Islet precursor cell (in vitro differentiated cells): ENCODE results near the gene TMEM183A.

Experiments
- DNase-seq: peaks from one replicate; pipeline ENCODE4 v3.0.0-alpha.2; 2018

The TMEM183A gene

GRCh38 chr1:203031467-203031866 is 24.3 kb downstream of the TMEM183A start:
- no peak for DNase-seq

DNA sequence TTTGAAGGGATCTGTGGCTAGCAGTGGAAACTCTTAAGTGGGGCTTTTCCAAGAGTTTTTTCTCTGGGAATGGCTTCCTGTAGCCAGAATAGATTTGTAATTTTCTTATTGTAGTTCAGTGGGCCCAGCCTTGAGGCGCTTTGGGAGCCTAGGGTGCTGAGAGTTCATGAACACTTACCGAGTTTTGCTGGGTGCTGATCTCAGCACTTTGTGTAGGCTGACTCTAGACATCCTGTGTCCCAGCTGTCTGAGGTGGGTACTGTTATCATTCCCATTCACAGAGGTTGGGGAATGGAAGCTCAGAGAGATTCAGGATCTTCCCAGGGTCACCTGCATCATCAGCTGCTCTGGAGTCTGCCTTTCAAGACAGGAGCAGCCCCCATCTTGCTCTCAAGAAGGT is 26.1 kb downstream of the TMEM183A start:
- DNase-seq, result no peak

DNA sequence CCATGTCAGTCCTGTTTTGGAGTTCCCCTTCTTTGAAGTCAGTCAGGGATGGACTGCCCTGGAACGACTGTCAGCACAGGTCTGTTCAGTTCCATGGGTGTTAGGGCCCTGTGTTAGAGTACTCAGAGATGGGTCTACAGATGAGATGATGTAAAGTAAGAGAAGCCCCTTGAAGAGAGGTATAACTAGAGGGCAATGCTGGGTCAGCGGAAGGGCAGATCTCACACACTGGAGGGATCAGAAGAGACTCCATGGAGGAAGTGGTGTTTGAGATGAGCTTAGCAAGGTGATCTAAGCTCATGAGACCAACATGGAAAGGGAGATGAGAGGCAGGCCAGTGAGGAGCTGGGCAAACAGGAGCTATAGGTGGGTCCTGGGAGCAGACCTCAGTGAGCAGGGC is 26.7 kb downstream of the TMEM183A start:
- DNase-seq, result no peak

GRCh38 chr1:203034422-203035110 is 27.4 kb downstream of the TMEM183A start:
- DNase-seq, result no peak

GRCh38 chr1:203035111-203036000 is 28.2 kb downstream of the TMEM183A start:
- no peak for DNase-seq

- DNase-seq, result no peak
Measured at GRCh38 chr1:203036135-203036534, 29.0 kb downstream of the TMEM183A start.

DNA sequence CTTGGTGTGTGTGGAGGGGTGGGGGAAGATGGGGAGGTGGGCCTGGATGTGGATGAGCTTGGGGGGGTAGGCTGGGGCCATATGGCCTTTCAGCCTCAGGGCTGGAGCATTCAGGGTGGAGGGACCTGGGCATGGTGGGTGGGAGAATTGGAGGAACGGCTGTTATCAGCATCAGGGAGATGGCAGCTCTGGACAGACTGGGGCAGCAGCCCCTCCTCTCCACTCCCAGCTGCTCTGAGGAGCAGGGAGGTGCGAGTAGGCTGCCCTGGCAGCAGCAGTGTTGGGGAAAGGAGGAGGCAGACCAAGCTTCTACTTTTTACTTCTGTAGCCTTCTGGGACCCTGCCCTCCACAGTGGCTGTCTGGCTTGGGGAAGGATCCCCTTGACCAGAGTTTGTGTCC is 29.4 kb downstream of the TMEM183A start:
- DNase-seq, result no peak

DNA sequence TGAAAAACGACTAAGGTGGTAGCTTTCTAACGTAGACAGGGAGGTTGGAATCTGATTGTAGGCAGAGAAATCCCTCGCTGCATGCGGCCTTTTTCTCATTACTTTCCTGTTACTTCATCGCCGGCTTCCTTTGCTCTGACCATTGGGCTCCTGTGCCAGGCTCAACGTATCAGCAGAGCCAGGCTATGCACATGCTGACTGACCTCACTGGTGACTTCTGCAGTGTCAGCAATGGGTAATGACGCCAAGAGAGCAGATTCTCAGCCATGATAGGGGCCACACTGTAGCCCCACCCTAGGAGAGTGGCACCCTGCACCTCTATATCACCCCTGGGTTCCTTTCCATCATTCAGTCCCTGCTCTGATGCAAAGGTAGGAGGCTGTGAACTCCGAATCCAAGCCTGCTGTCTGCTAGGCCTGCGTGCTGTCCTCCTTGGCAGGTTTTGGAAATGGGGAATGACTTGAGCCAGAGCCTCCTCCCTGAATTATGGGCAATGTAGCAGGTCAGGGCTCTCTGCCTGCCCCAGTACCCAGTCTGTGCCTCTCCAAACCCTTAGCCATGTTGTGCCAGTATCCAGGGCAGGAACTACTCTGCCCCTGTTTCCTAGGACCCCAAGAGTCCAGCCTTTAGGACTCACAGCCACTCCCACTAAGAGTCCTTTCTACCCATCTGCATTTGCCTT is 30.5 kb downstream of the TMEM183A start:
- DNase-seq, result no peak

- DNase-seq, result no peak
Measured at GRCh38 chr1:203038217-203038741, 31.1 kb downstream of the TMEM183A start.

DNA sequence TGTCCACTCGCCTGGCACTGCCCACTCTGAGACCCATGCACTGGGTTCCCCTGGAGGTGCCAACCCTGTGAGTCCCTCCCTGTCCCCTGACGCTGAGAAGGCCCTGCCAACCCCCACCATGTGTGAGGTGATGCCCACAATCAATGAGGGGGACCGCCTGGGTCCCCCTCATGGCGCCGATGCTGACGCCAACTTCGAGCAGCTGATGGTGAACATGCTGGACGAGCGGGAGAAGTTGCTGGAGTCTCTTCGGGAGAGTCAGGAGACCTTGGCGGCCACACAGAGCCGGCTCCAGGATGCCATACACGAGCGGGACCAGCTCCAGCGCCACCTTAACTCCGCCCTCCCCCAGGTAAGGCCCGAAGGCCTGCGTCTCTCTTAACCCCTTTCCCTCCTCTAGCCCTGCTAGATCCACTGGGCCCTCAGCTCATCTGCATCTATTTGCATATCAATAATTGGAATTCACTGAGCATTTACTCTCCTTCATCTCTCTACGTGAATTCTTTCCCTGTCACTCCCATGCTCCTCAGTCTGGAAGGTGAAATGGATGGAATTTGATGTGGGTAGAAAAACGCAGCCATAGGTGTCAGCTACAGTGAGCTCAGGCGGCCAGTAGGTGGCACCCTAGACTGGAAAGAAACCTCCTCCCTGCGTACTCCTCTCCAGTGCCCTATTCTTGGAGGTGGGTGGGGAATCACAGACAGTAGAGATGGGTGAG is 31.9 kb downstream of the TMEM183A start:
- peak; percentile 85 for DNase-seq

- peak; percentile 83 for DNase-seq
Measured at GRCh38 chr1:203039609-203040512, 32.7 kb downstream of the TMEM183A start.

DNA sequence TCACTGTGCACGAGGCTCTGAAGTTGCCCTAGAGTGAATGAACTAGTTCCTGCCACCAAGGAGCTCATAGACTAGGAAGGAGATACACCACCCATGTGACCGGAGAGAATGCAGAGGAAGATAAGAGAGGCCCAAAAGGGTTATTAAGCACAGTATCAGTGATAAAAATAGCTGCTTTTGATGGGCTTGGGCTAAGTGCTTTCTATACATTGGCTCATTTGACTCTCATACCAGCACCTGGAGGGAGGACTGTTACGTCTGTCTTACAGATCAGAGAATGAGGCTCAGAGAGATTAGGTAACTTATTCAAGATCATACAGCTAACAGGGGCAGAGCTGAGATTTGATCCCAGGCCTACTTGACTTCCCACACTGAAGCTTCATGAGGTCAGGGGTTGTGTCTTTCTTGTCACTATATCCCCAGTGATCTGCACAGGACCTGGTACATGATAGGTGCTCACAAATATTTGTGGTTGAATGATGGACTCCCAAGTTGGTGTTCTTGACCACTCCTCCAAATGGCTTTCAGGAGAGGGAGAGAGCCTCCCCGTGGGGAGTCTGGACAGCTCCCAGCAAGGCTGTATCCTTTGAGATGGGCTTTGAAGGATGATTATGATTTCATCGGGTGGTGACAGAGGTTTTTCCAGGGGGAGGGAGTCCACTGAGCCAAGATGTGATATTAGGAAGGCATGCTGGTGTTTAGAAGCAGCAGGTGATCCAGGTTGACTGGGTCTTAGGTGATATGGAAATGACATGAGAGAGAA is 33.5 kb downstream of the TMEM183A start:
- no peak for DNase-seq

GRCh38 chr1:203041351-203041932 is 34.3 kb downstream of the TMEM183A start:
- no peak for DNase-seq

GRCh38 chr1:203043830-203044545 is 36.8 kb downstream of the TMEM183A start:
- no peak for DNase-seq

DNA sequence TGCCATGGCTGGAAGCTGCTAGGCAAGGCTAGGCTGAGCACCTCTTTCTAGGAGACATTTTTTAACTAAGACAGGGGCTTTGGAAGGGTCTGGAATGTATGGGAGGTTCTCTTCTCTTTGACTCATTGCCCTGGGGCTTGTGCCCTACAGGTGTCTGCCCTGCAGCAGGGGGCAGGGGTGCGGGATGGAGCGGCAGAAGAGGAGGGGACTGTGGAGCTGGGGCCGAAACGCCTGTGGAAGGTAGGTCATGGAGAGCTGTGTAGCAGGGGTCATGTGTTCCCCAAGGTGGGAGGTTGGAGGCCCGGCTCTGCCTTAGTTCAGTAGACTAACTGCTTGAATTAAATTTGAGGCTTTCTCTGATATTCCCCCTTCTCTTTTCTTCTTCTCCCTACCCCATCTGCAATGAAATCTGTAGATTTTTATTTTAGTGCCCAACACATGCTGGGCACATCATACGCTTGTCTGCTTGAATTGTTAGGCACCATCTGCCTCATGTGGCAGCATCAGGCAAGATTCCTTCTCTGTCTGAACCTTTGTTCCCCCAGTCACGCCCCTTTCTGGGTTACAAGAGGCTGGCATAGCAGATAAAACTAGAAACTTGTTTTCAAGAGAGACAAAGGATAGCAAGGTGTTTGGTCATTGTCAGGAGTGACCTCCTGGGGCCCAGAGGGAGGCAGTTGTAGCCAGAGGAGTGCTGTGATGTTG is 37.5 kb downstream of the TMEM183A start:
- no peak for DNase-seq

DNA sequence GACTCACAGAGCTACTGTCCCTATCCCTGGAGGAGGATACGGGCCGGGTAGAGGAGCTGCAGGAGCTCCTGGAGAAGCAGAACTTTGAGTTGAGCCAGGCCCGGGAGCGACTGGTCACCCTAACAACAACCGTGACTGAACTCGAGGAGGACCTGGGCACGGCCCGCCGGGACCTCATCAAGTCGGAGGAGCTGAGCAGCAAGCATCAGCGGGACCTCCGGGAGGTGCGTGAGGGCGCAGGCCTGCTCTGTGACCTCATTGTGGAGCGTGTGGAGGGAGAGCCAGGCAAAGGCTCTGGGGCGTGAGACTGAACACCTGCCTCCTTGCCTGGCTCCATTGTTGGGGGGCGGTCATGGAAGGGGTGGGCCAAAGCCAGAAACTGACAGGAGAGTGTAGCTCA is 38.2 kb downstream of the TMEM183A start:
- no peak for DNase-seq

DNA sequence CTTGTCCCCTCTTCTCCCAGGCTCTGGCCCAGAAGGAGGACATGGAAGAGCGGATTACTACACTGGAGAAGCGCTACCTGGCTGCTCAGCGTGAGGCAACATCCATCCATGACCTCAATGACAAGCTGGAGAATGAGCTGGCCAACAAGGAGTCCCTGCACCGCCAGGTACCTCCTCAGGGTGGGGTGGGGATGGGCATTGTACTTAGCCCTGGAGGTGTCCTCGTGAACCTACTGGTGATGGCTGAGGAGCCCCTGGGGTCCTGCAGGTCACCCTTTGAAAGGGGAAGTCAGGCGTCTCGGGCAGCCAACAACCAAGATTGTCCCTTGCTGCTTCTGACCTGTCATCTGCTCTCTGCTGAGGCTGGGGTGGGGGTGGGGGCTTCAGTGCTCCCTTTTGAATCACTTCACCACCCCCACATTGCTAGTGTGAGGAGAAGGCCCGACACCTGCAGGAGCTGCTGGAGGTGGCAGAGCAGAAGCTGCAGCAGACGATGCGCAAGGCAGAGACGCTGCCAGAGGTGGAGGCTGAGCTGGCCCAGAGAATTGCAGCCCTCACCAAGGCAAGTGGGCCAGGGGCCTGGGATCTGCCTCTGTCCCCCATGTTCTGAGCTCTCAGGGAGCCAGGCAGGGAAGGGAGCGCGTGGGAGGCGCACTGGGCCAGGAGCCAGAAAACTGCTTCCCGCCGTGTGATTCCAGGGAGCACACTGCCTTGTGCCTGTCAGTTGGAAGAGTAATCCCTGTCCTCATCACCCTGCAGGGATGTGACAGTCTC is 38.8 kb downstream of the TMEM183A start:
- no peak for DNase-seq

- no peak for DNase-seq
Measured at GRCh38 chr1:203046984-203047630, 39.9 kb downstream of the TMEM183A start.
